ENCODE data around the gene APBA1.

Gene APBA1

DNA sequence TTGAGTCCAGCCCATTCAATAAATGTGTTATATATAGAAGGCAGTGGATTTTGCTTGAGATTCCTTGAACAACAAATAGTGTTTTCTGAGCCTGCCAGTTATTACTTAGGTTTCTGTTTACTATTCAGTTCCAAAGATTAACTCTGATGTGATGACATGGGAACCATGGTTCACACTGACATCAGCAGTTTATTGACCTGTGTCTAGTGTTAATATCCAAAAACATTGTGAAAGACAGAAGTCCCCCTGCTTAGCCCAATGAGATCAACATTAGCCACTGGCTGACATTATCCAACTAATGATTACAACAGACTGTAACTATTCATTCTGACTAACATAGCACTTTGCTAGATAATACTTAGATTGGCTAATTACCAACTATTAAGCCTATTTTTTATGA is 14.9 kb downstream of the APBA1 start:
- DNase-seq (ENCODE audit: low spot score), result no peak

DNA sequence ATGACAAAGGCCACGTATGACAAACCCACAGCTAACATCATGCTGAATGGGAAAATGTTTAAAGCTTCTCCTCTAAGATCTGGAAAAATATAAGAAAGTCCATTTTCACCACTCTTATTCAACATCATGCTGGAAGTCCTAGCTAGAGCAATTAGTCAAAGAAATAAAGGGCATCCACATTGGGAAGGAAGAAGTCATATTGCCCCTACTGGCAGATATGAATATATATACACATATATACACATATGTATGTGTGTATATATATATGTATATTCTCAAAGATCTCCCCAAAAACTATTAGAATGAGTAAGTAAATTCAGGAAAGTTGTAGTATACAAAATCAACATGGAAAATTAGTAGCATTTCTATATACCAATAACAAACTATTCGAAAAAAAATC is 17.1 kb downstream of the APBA1 start:
- no peak for DNase-seq (ENCODE audit: low spot score)

DNA sequence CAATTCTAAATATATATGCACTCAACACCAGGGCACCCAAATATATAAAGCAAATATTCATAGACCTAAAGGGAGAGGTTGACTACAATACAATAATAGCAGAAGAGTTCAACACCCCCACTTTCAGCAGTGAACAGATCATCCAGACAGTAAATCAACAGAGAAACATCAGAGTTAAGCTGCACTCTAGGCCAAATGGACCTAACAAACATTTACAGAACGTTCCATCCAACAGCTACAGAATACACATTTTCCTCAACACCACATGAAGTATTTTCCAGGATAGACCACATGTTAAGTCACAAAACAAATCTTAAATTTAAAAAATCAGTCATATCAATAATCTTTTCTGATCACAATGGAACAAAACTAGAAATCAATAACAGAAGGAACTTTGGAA is 18.9 kb downstream of the APBA1 start:
- DNase-seq (ENCODE audit: low spot score), result no peak

DNA sequence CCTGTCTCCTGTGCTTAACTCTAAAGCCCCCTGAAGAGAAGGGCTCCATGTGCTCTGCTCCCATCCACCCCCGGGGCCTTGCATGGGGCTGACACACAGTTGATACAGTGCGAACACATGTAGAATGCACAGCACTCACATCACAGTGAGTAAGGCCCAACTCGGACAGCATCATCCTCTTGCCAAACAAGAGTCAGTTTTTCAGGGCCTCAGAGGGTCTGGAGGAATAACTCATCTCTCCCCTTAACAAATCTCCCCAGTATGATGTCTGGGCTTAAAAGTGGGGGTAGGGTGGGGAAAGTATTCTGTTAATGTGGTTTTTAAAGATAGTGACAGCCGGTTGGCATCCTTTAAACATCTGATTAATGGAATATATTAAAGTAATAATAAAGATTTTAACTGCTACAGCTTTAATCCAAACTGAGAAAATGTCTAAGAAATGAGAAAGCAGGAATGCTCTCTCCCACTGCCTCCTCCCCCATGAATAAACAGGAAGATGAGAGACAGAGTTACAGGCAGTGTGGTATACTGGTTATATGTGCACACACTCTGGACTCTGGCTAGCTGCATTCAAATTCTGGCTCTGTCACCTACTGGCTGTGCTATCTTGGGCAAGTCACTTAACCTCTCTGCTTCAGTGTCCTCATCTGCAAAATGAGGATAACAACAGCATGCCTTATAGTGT is 22.5 kb downstream of the APBA1 start:
- no peak for DNase-seq (ENCODE audit: low spot score)

DNA sequence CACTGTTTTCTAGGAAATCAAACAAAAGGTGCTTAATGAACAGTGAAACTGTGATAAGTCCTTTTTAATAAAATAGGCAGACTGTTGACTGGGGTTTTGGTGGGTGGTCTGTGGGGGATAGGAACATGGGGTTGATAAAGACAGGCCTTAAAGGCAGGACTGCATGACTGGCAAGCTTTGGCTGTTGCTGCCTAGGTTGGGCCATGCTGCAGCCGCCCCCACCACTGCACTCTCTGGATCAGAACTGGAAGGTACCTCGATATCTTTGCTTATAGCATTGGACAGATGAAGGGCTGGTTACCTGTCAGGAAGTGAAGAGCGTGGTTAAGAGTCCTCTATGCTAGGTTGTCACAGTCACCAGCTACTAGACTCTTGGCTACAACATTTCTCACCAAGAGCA is 24.4 kb downstream of the APBA1 start:
- DNase-seq (ENCODE audit: low spot score), result no peak

DNA sequence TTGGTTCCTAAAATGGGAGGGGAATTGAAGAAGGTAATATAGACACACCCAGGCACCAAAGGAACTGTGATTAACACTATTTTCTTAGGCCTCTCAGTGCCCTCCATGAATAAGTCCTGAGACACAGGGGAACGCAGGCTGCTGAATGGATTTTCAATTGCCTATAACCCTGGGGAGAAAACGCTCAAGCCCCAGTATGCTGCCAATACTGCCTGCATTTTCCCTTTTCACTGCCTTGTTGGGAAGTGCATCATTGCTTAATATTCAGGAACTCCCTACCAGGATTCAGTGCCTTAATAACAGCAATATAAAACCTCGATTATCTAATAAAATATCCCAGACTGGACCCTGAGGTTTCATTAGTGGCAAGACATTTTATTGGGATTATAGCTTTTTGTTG is 25.4 kb downstream of the APBA1 start:
- DNase-seq (ENCODE audit: low spot score), result no peak

DNA sequence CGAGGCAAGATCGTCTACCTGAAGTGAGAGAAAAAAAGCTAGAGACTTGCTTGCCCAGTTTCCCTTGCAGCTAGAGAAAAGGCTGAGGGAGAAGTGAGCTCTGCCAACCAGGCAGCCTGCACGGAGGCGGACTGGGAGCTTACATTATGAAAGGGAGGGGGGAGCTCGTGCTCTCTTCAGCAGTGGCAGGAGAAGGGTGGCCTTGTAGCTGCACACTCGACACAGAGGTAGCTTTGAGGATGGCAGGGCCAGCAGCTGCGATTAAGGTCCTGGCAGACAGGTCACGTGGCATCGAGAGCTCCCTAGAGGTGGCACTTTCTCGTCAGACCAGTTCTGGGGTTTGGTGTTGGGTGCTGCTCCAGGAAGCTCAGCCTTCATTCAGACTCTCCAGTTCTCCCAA is 26.7 kb downstream of the APBA1 start:
- peak; percentile 70 for DNase-seq (ENCODE audit: low spot score)

DNA sequence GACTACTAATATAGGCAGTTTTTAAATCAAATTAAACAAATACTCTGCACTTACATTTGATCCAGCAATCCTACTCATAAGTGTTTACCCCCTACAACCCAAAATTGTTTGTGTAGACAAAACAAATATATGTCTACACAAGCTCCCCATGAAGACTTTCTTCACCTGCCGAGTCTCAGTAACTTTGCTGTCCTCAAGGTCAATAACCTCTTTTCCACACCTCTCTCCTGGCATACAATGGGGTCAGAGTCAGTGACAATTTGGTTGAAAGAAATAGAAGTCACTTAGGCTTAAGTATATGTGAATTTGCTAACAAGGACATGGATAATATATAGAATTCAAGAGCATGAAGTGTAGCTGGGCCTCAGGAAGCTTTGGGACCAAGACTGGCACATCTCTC is 29.1 kb downstream of the APBA1 start:
- no peak for DNase-seq (ENCODE audit: low spot score)

DNA sequence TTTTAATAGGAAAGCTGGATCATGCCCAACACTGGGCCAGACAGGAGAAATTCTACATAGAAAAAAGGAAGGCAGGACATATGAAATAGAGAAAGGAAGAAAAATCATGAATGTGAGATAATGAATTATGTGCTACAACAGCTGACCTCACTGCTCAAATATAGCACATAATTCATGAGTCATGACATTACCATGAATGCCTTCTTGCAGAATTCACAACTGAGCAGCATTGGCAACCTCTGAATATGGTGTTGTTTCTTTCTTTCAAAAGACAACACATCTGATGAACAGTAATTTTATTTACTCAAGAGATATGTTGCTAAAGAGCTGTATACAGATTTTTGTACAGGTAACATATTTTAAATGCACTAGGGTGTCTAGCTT is 34.4 kb downstream of the APBA1 start:
- DNase-seq (ENCODE audit: low spot score), result no peak

DNA sequence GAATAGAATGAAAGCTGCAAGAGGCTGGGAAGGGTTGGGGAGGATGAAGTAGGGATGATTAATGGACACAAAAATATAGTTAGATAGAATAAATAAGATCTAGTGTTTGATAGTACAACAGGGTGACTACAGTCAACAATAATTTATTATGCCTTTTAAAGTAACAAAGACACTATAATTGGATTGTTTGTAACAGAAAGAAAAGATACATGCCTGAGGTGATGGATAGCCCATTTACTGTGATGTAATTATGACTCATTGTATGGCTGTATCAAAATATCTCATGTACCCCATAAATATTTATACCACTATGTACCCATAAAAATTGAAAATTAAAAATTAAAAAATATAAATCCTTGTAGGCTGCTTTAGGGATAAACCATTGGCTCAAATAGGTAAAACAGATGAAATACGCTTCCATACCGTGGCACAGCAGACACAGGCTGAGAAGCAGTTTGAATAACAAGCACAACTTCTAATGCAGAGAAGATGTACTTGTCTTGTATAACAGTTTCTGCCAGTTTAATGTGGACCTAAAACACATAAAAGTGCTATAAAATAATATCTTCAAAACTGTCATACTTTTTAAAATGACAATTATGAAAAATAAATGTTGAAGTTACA is 34.9 kb downstream of the APBA1 start:
- no peak for DNase-seq (ENCODE audit: low spot score)

DNA sequence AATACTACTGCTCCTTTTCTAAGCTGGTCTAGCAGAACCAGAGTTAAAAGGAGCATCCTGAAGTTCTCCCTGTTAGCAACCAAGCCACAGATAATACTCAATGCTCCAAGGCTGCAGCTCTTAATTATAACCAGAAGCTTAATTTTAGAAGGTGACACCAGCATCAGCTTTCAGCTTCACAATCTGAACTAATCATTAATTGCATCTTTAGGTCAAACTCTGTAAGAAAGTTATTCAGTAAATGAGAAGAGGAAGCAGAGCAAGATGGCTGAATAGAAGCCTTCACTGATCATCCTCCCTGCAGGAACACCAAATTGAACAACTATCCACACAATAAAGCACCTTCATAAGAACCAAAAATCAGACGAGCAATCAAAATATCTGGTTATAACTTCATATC is 38.5 kb downstream of the APBA1 start:
- DNase-seq (ENCODE audit: low spot score), result no peak

DNA sequence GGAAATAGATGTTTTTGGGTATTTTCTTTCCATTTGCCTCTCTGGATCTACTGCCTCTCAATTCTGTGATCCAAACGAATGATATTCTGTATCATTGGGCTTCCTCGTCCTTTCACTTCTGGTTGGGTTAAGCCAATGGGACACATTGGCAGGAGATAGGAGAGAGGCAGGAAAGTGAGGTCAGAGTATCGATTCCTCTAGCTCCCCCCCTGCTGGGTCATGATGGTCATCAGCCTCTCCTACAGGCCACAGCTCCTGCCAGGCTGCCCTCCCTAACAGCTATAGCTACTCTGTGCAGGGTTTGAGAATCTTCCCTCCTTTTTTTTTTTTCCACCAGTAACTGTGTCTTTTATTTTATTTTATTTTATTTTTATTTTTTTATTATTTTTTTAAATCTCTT is 39.4 kb downstream of the APBA1 start:
- no peak for DNase-seq (ENCODE audit: low spot score)

DNA sequence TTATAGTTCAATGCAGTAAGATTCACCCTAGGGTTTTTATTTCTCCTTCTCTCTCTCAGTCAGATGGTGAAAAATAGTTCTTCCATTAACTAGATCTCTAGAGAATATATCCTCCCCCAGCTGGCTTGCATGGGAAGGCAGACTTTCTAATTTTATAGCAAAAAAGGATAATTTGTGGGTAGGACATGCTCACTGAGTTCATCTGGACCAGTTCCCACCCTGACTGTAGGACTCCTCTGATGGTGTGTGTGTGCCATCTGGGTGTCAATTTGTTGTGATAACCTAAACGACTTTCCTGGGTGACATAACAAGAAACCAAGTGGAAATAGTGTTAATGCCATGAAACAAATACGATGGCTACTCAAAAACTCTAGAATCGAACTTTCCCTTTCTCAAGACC is 44.9 kb downstream of the APBA1 start:
- DNase-seq (ENCODE audit: low spot score), result no peak

DNA sequence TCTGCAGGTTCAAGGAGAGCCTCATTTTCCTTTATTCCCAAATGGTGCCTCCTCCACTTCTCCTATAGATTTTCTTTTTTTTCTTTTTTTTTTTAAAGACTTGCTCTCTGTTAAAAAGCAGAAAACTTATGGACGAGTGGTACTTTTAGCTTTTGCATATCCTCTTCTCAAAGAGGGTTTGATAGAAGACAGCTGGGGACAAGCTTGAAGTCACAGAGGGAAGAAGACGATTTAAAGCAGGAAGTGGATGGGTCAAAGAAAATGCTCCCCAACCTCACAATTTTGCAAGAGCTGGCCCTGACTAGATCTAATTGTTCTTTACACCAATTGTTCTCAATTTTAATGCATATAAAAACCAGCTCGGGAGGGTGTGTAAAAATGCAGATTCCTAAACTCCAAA is 48.9 kb downstream of the APBA1 start:
- no peak for DNase-seq (ENCODE audit: low spot score)

DNA sequence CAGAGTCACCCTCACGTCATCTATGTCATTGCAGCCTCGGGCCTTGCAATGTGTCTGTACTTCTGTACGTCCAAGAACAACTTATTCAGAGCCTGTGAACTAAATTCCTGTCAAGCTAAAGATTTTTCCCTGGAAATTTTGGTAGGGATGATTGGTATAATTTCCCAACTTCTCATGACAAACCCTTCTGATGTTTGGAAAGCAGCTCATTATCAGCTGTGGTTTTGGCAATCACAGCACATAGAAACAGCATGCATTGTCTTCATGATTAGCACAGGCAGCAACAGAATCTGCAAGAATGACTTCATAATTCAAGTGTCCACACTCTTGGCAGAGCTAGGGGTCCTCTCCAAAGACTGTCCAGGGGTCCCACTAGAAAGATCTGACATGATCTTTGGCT is 49.5 kb downstream of the APBA1 start:
- no peak for DNase-seq (ENCODE audit: low spot score)

DNA sequence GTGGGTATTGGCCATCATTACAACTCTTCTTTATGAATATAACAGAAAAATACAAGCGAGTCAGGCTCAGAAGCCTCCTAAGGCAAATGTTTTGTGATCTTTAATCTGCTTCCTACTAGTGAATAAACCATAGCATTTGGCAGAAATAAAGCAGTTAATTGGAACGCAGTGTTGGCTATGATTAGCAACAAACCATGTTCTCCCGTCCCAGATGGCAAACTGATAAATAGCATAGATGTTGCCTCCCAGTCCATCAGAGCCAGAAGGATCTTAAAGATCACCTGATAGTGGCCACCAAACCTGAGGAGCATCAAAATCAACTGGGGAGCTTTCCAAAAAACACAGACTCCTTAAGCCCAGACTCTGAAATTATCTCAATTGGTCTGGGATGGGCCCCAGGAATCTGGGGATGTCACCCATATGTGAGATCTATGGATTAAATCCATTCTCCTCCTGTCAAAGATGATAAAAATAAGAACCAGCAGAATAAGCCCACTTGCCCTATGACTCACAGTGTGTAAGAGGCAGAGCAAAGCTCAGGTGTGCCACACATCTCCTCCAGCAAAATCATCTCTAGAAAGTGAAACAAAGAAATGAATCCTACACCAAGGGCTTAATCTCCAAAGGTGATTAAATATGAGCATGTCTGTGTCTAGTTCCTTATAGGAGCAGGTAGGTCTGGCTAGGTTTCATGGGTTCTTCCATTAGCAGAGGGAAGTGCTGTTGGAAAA is 50.3 kb downstream of the APBA1 start:
- DNase-seq (ENCODE audit: low spot score), result no peak

DNA sequence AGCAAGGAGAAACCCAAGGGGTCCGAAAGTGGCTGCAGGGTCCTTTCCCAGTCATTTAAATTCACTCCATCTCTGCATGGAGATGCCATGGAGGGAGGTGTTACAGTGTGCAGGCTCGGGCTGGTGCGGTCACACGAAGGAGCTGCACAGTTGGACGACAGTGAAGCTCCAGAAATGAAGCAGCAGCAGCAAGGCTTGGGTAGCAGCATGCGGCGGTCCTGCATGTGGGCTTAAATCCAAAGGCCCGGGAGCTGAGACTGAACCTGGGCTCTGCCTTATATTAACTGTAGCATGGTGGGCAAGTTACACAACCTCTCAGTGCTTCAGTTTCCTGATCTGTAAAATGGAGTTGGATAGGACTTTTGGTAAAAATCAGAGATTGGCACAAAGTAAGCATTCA is 51.4 kb downstream of the APBA1 start:
- no peak for DNase-seq (ENCODE audit: low spot score)

DNA sequence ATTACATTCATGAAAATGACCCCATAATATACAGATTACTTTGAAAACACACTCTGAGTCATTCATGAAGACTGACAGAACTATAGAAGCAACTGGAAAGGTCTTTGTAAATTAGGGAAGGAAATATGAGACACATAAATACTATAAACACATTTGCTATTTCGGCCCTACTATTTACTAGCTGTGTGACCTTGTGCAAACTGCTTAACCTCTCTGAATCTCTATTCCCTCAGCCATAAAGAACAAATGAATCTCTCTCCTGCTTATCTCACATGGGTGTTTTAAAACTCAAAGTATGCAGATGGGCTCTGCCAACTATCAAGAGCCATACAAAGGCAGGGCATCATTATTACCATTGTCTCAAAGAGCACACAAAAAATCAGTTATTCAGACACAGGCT is 52.9 kb downstream of the APBA1 start:
- no peak for DNase-seq (ENCODE audit: low spot score)

DNA sequence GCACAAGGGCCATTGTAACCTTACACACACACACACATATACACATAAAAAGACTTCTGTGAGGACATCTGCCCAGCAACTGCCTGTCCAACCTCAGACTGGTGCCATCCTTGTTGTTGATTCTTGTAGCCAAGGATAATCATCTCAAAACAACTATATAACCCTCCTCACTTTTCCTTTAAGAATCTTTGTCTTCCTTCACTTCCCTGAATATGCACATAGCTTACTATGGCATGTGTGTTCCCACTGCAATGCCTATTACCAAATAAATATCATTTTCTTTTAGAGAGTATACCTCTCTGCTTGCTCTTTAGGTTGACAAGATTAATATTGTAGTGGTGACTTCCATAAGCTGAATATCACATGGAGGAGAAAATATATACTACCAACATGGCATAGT is 55.2 kb downstream of the APBA1 start:
- DNase-seq (ENCODE audit: low spot score), result no peak

DNA sequence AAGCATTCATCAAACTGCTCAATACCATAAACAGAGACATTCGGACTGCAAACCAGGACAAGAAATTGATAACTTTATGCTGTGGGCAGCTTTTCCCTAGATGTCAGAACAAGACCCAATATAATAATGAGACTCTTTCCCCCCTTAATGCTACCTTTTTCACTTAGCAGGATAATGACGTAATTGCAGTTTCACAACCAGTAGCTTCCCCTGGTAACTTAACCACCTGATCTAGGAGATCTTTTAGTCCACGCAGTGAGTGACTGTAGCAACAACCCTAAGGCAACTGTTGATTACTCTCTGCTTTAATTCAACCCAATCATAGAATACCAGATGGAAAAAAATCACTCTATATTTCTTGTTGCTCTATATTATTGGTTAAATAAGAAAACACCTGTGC is 56.3 kb downstream of the APBA1 start:
- DNase-seq (ENCODE audit: low spot score), result no peak

DNA sequence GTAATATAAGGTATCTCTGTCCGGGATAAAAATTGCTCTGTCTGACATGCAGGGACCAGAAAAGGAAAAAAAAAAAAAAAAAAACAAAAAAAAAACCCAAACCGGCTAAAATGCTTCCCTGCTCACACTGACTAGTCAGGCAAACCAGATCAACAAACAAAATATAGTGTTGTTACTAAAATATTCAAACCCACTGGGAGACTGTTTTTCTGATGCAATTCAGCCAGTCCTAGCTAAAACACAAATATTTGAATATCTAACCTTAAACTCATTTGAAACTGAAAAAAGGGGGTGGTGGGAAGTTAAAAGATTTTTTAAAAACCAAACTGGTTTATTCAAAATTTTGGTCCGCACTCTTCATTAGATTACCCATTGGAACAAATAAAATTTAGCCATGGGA is 61.0 kb downstream of the APBA1 start:
- DNase-seq (ENCODE audit: low spot score), result no peak

DNA sequence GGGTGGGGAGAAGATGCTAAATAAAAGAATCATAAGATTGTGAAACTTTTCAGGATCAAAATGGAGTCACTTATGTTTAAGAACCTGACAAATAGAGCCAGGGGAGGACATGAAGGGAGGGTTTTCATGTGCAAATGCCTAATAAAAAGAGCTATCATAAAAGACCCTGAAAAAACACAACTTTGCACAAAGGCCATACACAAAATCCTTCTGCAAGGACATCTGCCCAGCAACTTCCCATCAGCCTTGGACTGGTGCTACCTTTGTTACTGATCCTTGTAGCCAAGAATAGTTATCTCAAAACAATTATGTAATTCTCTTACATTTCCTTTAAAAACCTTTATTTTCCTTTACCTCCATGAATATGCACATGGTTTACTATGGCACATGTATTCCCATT is 63.0 kb downstream of the APBA1 start:
- DNase-seq (ENCODE audit: low spot score), result no peak

DNA sequence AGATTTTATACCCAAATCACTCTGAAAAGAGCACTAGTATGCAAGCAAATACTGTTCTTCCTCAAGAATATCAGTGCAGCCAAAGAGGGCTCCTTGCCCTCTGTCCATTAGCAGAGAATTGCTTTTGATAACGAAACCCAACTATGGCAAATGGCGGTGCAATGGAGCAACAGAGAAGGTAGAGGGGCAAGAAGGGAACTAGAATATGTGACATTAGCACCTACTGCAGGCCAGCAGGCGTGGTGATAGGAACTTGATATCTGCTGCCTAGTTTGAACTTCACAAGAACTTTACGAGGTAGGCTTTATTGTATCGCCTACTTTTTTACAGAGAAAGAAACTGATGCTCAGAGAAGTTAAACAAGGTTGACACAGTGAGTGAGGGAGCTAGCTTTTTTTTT is 66.1 kb downstream of the APBA1 start:
- no peak for DNase-seq (ENCODE audit: low spot score)

DNA sequence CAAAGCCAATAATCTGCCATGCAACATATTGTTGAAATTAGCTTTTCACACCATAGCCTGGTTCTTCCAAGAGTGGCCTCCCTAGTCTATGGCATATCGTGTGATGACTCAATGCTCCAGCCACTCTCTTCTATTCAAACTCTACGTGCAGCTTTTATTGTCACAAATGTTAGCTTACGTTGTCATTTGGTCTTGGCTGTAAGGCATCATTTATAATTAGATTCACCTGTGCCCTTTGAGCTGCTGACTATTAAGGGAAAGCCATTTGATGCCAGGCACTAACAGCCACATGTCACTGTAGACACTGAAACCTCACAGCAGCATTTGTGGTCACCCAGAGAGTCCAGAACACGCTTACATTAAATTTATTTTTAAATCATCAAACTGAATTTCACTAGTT is 66.8 kb downstream of the APBA1 start:
- DNase-seq (ENCODE audit: low spot score), result no peak
